Measurements from ENCODE around the gene C2CD4C. TPM values are rescaled to one million over a fixed set of nuclear protein-coding genes. Genes with fewer than 3 reads are reported as not detected.

Gene C2CD4C
- total and polyA plus RNA-seq, 2 donors (not counting 3 experiments of a cell fraction or from before 2014, with no cell fraction given) = 0.25 to 0.38 TPM

GRCh38 chr19:397941-398706 lies 10.8 kb downstream of the C2CD4C start:
- dilution Hi-C loops (cut with MboI; ENCODE audit: extremely low pct_ligation_motif_present, low sequenced_read_pairs) (no loop called here), intact Hi-C loops (cut with micrococcal nuclease) (no loop called here)
- no peak overlapping the region for H3K9ac ChIP-seq (replicated peaks; ENCODE audit: extremely low read depth, insufficient read depth, low read length)
- H2AFZ ChIP-seq (ENCODE audit: low read depth, low read length) = no peak overlapping the region
- H3K9me3 ChIP-seq (replicated peaks; ENCODE audit: control insufficient read depth, insufficient read depth, low read length) = peaks cover 2% of the 10 kb centered on the region
- H3K9me1 ChIP-seq (replicated peaks; ENCODE audit: control insufficient read depth, extremely low read depth, insufficient read depth, low read length) = no peaks in the 10 kb centered on the region
- no peak overlapping the region for H3K4me3 ChIP-seq (replicated peaks in 1 of 3; ENCODE audit: insufficient read depth in 1 of 3, low read depth in 1 of 3, low read length in 3 of 3)
- no peaks in the 10 kb centered on the region for H4K20me1 ChIP-seq (replicated peaks; ENCODE audit: control insufficient read depth, extremely low read depth, insufficient read depth, low read length)
- no peaks in the 10 kb centered on the region for H3K36me3 ChIP-seq (ENCODE audit: control insufficient read depth in 2 of 2, extremely low read depth in 1 of 2, insufficient read depth in 2 of 2, low read length in 2 of 2)
- ChIA-PET POLR2A (no interaction called here), CTCF (no interaction called here)
- no peaks in the 10 kb centered on the region for H3K4me1 ChIP-seq (ENCODE audit: control insufficient read depth, extremely low read depth, insufficient read depth, low read length)
- FAIRE-seq (no peak), DNase-seq (ENCODE audit: low read depth, low spot score) (no peak)
- no peak overlapping the region for H3K4me2 ChIP-seq (ENCODE audit: insufficient read depth, low read length)
- no TSS peak for BruUV-seq (replicated peaks)
- TF ChIP-seq MAX (IDR thresholded peaks at IDR 0.05; ENCODE audit: insufficient read depth, insufficient read length) = no peak
- TF ChIP-seq GATA2 (IDR thresholded peaks at IDR 0.05; ENCODE audit: insufficient read depth, insufficient read length, low read depth, low read length) = no peak
- TF ChIP-seq EZH2 (IDR thresholded peaks at IDR 0.05; ENCODE audit: borderline replicate concordance, low read depth, low read length, severe bottlenecking) = no peak
- TF ChIP-seq FOS (IDR thresholded peaks at IDR 0.05; ENCODE audit: borderline replicate concordance, insufficient read depth, low read length) = no peak
- no peak for TF ChIP-seq POLR2A (IDR thresholded peaks at IDR 0.05; ENCODE audit: low read depth, low read length)
- TF ChIP-seq, protein P1, sequence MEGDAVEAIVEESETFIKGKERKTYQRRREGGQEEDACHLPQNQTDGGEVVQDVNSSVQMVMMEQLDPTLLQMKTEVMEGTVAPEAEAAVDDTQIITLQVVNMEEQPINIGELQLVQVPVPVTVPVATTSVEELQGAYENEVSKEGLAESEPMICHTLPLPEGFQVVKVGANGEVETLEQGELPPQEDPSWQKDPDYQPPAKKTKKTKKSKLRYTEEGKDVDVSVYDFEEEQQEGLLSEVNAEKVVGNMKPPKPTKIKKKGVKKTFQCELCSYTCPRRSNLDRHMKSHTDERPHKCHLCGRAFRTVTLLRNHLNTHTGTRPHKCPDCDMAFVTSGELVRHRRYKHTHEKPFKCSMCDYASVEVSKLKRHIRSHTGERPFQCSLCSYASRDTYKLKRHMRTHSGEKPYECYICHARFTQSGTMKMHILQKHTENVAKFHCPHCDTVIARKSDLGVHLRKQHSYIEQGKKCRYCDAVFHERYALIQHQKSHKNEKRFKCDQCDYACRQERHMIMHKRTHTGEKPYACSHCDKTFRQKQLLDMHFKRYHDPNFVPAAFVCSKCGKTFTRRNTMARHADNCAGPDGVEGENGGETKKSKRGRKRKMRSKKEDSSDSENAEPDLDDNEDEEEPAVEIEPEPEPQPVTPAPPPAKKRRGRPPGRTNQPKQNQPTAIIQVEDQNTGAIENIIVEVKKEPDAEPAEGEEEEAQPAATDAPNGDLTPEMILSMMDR (IDR thresholded peaks at IDR 0.05; ENCODE audit: extremely low read depth in 1 of 2, insufficient read depth in 1 of 2, low read depth in 1 of 2, low read length in 2 of 2) = no peak
- TF ChIP-seq JUN (IDR thresholded peaks at IDR 0.05; ENCODE audit: borderline replicate concordance, insufficient read depth, insufficient read length, low read depth) = no peak
- no peak for TF ChIP-seq MYC (IDR thresholded peaks at IDR 0.05; ENCODE audit: low read depth, low read length)
- TF ChIP-seq POLR2AphosphoS5 (IDR thresholded peaks at IDR 0.05; ENCODE audit: insufficient read depth, low read depth, low read length) = no peak
- H3K79me2 ChIP-seq (ENCODE audit: control insufficient read depth, insufficient read depth, low read length) = no peaks in the 10 kb centered on the region
- no peaks in the 10 kb centered on the region for H3K27me3 ChIP-seq (ENCODE audit: control insufficient read depth in 2 of 2, insufficient read depth in 2 of 2, low read length in 2 of 2)
- no peak overlapping the region for H3K27ac ChIP-seq (ENCODE audit: insufficient read depth, low read depth, low read length)

Measured in endothelial cell of umbilical vein (primary cell).